Astrocyte of the cerebellum (primary cell): ENCODE results near the gene RHOV.

ENCODE experiments used
- DNase-seq: peaks from one replicate; pipeline ENCODE4 v3.0.0-alpha.2; 2011; ENCODE audit warnings: low read depth
- H3K4me3 ChIP-seq: 2 replicates; pipeline ENCODE4 v1.5.1; 2011; ENCODE audit warnings: mild to moderate bottlenecking, low read depth, low read length, moderate library complexity
- in situ Hi-C: cut with HindIII; loops from 2 replicates; pipeline ENCODE4 v1.10.0; 2017; ENCODE audit warnings: low sequenced_read_pairs
- TF ChIP-seq, protein P1 (sequence below): IDR thresholded peaks from 2 replicates; pipeline ENCODE4 v1.5.1; 2012; ENCODE audit warnings: low read length, low read depth, moderate library complexity, mild to moderate bottlenecking; ENCODE audit errors: missing control alignments

The RHOV gene

DNA sequence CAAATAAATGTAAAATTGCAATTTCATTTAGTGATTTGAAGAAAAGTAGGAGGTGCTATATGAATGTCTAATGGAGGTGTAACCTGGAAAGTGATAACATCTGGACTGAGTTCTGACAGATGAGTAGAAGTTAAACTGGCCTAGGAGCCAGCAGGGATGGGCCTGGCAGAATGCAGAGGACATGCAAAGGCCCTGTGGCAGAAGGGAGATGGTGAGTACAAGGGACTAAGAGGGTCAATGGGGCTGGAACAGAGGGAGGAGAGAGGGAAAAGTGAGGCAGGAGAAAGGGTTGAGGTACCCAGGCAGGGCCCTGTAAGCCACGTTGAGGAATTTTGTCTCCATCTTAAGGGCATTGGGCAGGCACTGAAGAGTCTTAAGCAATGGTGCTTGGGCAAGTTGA lies 42.2 kb downstream of the RHOV start:
- in situ Hi-C loops: no loop called here
- H3K4me3 ChIP-seq: no peak overlapping the region
- TF ChIP-seq, protein P1, sequence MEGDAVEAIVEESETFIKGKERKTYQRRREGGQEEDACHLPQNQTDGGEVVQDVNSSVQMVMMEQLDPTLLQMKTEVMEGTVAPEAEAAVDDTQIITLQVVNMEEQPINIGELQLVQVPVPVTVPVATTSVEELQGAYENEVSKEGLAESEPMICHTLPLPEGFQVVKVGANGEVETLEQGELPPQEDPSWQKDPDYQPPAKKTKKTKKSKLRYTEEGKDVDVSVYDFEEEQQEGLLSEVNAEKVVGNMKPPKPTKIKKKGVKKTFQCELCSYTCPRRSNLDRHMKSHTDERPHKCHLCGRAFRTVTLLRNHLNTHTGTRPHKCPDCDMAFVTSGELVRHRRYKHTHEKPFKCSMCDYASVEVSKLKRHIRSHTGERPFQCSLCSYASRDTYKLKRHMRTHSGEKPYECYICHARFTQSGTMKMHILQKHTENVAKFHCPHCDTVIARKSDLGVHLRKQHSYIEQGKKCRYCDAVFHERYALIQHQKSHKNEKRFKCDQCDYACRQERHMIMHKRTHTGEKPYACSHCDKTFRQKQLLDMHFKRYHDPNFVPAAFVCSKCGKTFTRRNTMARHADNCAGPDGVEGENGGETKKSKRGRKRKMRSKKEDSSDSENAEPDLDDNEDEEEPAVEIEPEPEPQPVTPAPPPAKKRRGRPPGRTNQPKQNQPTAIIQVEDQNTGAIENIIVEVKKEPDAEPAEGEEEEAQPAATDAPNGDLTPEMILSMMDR: no peak
- DNase-seq: no peak

DNA sequence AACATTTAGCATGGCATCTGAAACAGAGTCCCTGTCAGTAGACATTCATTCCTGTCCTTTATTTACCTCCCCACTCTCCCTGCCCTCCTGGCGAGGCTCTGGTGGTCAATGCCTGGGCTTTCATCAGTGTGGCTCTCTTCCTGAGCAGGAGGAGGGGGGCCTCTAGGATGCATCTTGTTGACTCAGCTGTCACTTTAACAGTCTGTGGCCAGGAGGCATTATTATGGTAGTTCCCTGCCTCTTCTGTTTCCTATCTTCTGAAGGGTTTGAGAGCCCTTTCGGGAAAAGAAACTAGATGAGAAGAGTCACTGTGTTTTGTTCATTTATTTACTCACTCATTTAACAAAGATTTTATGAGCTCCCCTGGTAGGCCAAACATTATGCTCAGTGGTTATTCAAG lies 43.1 kb downstream of the RHOV start:
- H3K4me3 ChIP-seq: no peak overlapping the region
- no peak for DNase-seq
- TF ChIP-seq, protein P1: no peak
- in situ Hi-C loops: no loop called here

DNA sequence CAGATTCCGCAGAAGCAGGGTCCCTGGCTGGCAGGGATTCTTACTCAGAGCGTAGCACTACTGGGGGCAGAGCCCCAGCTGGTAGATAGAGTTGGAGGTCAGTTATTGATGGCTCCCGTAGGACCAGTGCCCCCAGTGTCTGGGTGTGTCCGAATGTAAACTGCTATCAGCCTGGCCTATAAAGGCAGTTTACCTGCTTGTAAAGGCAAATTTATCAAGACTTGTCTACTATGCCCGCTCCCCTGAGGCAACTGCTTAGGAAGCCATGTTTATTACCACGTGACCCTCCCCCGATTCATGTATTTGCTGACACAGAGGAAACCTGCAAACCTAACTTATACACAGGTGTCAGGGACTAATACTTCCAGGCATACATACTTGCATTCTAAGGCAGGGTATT lies 44.9 kb downstream of the RHOV start:
- TF ChIP-seq, protein P1: no peak
- no peak for DNase-seq
- no peak overlapping the region for H3K4me3 ChIP-seq
- in situ Hi-C loops: no loop called here

DNA sequence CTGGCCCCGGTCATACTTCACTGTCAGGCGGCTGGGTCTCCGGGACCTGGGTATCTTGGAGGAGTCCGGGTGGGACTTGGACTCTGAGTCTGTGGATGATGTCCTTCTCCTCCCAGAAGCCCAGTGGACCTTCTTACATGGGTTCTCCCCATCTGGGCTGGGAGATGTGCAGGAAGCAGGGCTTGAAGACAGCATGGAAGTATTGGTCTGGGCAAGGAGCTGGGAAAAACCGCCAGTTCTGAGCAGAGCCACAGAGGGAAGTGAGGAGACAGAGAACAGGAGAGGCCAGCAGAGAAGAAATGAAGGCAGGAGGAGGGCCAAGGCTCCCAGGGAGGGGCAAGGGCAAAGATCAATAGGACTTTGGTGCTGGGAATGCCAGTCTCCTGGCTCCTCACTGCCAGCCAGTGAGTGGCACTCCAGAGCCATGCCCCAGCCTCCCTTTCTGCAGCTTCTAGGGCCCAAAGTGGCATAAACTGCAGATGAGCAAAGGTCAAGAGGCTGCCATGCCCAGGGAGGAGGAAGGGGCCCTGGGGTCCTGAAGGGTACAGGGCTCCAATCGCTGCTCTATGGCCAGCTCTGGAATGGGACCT lies 45.5 kb downstream of the RHOV start, which contains the start of gene PPP1R14D:
TSS of gene PPP1R14D (minus strand) at position 262 of the 590 bp plus-strand sequence. CDS start at position 195, 67 bp downstream.
- no peak for DNase-seq
- TF ChIP-seq, protein P1: no peak
- no peak within 1 kb of the TSS for H3K4me3 ChIP-seq
- in situ Hi-C loops: no loop called here

DNA sequence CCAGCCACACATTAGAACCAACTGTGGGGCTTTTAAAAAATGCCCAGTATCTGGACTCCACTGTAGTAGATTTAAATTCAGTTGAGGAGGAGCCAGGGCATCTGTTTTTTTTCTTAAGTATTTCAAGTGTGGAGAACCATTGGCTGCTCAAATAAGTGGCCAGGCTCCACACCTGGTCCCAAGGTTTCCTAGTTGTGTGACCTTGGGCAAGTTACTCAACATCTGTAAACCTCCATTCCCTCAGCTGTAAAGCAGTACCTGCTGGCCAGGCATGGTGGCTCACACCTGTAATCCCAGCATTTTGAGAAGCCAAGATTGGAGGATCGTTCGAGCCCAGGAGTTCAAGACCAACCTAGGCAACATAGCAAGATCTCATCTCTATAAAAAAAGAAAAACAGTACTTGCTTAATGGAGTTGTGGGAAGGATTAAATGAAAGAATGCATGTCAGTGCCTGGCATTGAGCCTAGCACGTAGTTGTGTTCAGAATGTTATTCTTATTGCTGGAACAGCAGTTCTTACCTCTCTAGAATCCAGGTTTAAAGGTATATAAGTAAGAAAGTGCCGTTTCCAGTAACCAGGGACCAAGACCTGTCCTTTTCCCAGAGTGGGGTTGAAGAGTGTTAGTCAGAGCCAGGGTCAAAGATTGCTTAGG lies 47.5 kb downstream of the RHOV start:
- TF ChIP-seq, protein P1: no peak
- peak; percentile 46 for DNase-seq
- in situ Hi-C loops: no loop called here
- no peak overlapping the region for H3K4me3 ChIP-seq

DNA sequence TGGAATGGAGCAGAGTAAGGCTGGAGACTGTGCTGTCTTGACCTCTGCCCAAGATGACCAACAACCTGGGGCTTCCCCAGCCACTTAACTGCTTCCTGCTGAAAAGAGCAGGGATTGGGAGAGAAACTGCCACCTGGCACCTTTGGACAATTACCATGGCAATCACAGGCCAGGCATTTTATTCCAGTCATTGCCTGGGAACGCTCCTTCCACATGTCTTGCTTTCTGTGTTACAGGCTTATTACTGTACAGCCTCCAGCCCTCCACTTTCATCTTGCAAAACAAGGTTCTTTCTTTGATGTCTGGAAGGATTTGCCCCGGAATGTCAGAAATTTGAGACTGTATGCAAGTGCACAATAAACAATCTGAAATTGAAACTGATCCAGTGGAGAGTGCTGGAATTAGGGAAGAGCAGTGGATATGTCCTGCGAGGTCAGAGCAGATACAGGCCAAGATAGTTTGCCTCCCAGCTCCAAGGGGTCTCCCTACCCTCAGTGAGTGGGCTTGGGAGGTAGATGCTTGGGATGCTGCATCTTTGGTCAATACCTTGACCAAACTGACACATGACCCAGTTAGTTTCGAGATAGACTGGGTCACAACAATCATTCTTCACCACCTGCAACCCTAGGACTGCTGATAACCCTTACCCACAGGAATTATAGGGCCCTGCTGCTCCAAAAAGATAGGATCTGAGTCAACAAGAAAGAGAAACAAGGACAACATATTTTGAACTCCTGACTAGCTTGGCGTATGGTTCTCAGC lies 48.2 kb downstream of the RHOV start:
- DNase-seq: no peak
- in situ Hi-C loops: no loop called here
- no peak overlapping the region for H3K4me3 ChIP-seq
- TF ChIP-seq, protein P1: no peak
